Measurements from ENCODE around the gene NR2C1. TPM values are rescaled to one million over a fixed set of nuclear protein-coding genes. Genes with fewer than 3 reads are reported as not detected.

The NR2C1 gene
- total RNA-seq, 6 donors from 2014 or later, result 23.7 to 173 (median 41.8) TPM

- Histone ChIP-seq H3K4me1 (no peaks in the 10 kb centered on the region), H3K27ac (no peak overlapping the region), H3K4me3 (no peak overlapping the region), H3K36me3 (peaks cover 0 to 14% (median 0%) of the 10 kb centered on the region in 4 donors), H3K9me3 (no peaks in the 10 kb centered on the region), H3K27me3 (no peaks in the 10 kb centered on the region)
- DNase-seq, result no peak
- WGBS, 2 donors, result 96 to 97% methylated on average over 2 of the region's 2 CpGs
- no peak for TF ChIP-seq EP300 (IDR thresholded peaks at IDR 0.05)
- no peak for ATAC-seq (ENCODE audit: low FRiP score in 2 of 2)
These were observed 90.1 kb downstream of the NR2C1 start for GRCh38 chr12:94983321-94983720.

GRCh38 chr12:94982456-94982855 lies 91.0 kb downstream of the NR2C1 start:
- H3K36me3 ChIP-seq, result peaks cover 0 to 14% (median 0%) of the 10 kb centered on the region in 4 donors
- TF ChIP-seq POLR2A (IDR thresholded peaks at IDR 0.05) (no peak), CTCF (IDR thresholded peaks at IDR 0.05) (no peak), POLR2AphosphoS5 (IDR thresholded peaks at IDR 0.05) (no peak), EP300 (IDR thresholded peaks at IDR 0.05) (no peak)
- no peaks in the 10 kb centered on the region for H3K27me3 ChIP-seq
- no peak overlapping the region for H3K4me3 ChIP-seq
- DNase-seq (no peak), ATAC-seq (ENCODE audit: low FRiP score in 2 of 2) (no peak)
- H3K4me1 ChIP-seq, result peaks cover 0 to 5% (median 0%) of the 10 kb centered on the region in 4 donors
- H3K9me3 ChIP-seq, result no peaks in the 10 kb centered on the region
- H3K27ac ChIP-seq, result no peak overlapping the region
- WGBS, 2 donors, result 82 to 85% methylated on average over 7 of the region's 7 CpGs

- Histone ChIP-seq H3K27me3 (no peaks in the 10 kb centered on the region), H3K27ac (no peak overlapping the region), H3K36me3 (peaks cover 0 to 12% (median 0%) of the 10 kb centered on the region in 4 donors), H3K9me3 (no peaks in the 10 kb centered on the region), H3K4me3 (no peak overlapping the region), H3K4me1 (peaks cover 0 to 8% (median 0%) of the 10 kb centered on the region in 4 donors)
- DNase-seq (no peak), ATAC-seq (ENCODE audit: low FRiP score in 2 of 2) (no peak)
- 68 to 71% methylated on average over 4 of the region's 4 CpGs for whole genome bisulfite sequencing, 2 donors
- TF ChIP-seq POLR2A (IDR thresholded peaks at IDR 0.05) (no peak), EP300 (IDR thresholded peaks at IDR 0.05) (no peak), CTCF (IDR thresholded peaks at IDR 0.05) (no peak), POLR2AphosphoS5 (IDR thresholded peaks at IDR 0.05) (no peak)
These were observed 92.8 kb downstream of the NR2C1 start for GRCh38 chr12:94980577-94980976.

GRCh38 chr12:94979941-94980340 lies 93.5 kb downstream of the NR2C1 start:
- Histone ChIP-seq H3K9me3 (no peaks in the 10 kb centered on the region), H3K4me1 (peaks cover 0 to 8% (median 0%) of the 10 kb centered on the region in 4 donors), H3K4me3 (no peak overlapping the region), H3K27me3 (no peaks in the 10 kb centered on the region), H3K36me3 (peaks cover 0 to 12% (median 0%) of the 10 kb centered on the region in 4 donors), H3K27ac (no peak overlapping the region)
- no peak for TF ChIP-seq CTCF (IDR thresholded peaks at IDR 0.05)
- TF ChIP-seq POLR2AphosphoS5 (IDR thresholded peaks at IDR 0.05), result no peak
- TF ChIP-seq POLR2A (IDR thresholded peaks at IDR 0.05), result no peak
- TF ChIP-seq EP300 (IDR thresholded peaks at IDR 0.05), result no peak
- 83 to 87% methylated on average over 4 of the region's 4 CpGs for WGBS, 2 donors
- DNase-seq (no peak), ATAC-seq (ENCODE audit: low FRiP score in 2 of 2) (no peak)

- Histone ChIP-seq H3K36me3 (peaks cover 0 to 3% (median 0%) of the 10 kb centered on the region in 4 donors), H3K27me3 (no peaks in the 10 kb centered on the region), H3K4me3 (no peak overlapping the region), H3K4me1 (peaks cover 0 to 8% (median 0%) of the 10 kb centered on the region in 4 donors), H3K27ac (no peak overlapping the region), H3K9me3 (no peaks in the 10 kb centered on the region)
- ATAC-seq (ENCODE audit: low FRiP score in 2 of 2) (no peak), DNase-seq (no peak)
- TF ChIP-seq CTCF (IDR thresholded peaks at IDR 0.05) (no peak), POLR2A (IDR thresholded peaks at IDR 0.05) (no peak)
- 88 to 90% methylated on average over 4 of the region's 4 CpGs for WGBS, 2 donors
These were observed 95.5 kb downstream of the NR2C1 start for GRCh38 chr12:94977766-94978468.
